ENCODE data around the gene VSIG10L. TPM values are rescaled to one million over a fixed set of nuclear protein-coding genes. Genes with fewer than 3 reads are reported as not detected.

The VSIG10L gene
- total RNA-seq, 1 experiment from 2014 or later, result 11.6 TPM

GRCh38 chr19:51324167-51324481 lies 17.8 kb downstream of the VSIG10L start:
- no peak overlapping the region for H3K27ac Mint-ChIP-seq
- H3K9me3 Mint-ChIP-seq, result no peaks in the 10 kb centered on the region
- no peak overlapping the region for H3K4me3 Mint-ChIP-seq
- ChIA-PET POLR2A (interaction anchor here (0.5 kb wide), 1 partner anchor 106 kb away, joined by 7 read pairs; no protein-coding TSS in a partner anchor), CTCF (interaction anchor here (1.7 to 2.0 kb wide), 2 partner anchors 65 to 97 kb away, joined by 4 to 5 read pairs; no protein-coding TSS in a partner anchor)
- DNase-seq (ENCODE audit: low spot score) (no peak), ATAC-seq (no peak)
- H3K36me3 Mint-ChIP-seq, result peaks cover 10% of the 10 kb centered on the region; the same call in 1 of the 2 replicates
- H3K4me1 Mint-ChIP-seq, result peaks cover 20% of the 10 kb centered on the region
- TF ChIP-seq USF1 (CRISPR knock-in tag; IDR thresholded peaks at IDR 0.05) (no peak), IRF1 (CRISPR knock-in tag; IDR thresholded peaks at IDR 0.05) (no peak), GTF2I (CRISPR knock-in tag; conservative IDR thresholded peaks at IDR 0.05) (no peak), SOX15 (CRISPR knock-in tag; IDR thresholded peaks at IDR 0.05) (no peak), IRF2 (CRISPR knock-in tag; IDR thresholded peaks at IDR 0.05; ENCODE audit: borderline replicate concordance, low read depth) (no peak), ZNF423 (CRISPR knock-in tag; IDR thresholded peaks at IDR 0.05) (no peak), MYBL2 (CRISPR knock-in tag; IDR thresholded peaks at IDR 0.05) (no peak), ZNF219 (CRISPR knock-in tag; IDR thresholded peaks at IDR 0.05; ENCODE audit: borderline replicate concordance) (no peak), GRHL2 (CRISPR knock-in tag; IDR thresholded peaks at IDR 0.05; ENCODE audit: insufficient replicate concordance, severe bottlenecking) (no peak), NFYB (CRISPR knock-in tag; conservative IDR thresholded peaks at IDR 0.05; ENCODE audit: low read depth) (no peak), ATF2 (CRISPR knock-in tag; IDR thresholded peaks at IDR 0.05; ENCODE audit: borderline replicate concordance, low read depth) (no peak), FOXP4 (CRISPR knock-in tag; IDR thresholded peaks at IDR 0.05) (no peak), E2F5 (CRISPR knock-in tag; IDR thresholded peaks at IDR 0.05) (no peak), TP53 (CRISPR knock-in tag; IDR thresholded peaks at IDR 0.05) (no peak), ZBTB43 (CRISPR knock-in tag; IDR thresholded peaks at IDR 0.05) (no peak), RELA (CRISPR knock-in tag; IDR thresholded peaks at IDR 0.05; ENCODE audit: borderline replicate concordance) (no peak)
- H3K27me3 Mint-ChIP-seq (ENCODE audit: low read depth), result peaks cover 24% of the 10 kb centered on the region

GRCh38 chr19:51323481-51324166 lies 18.3 kb downstream of the VSIG10L start:
- peaks cover 18% of the 10 kb centered on the region for H3K4me1 Mint-ChIP-seq
- peaks cover 24% of the 10 kb centered on the region for H3K27me3 Mint-ChIP-seq (ENCODE audit: low read depth)
- H3K27ac Mint-ChIP-seq, result no peak overlapping the region
- H3K4me3 Mint-ChIP-seq, result no peak overlapping the region
- no peaks in the 10 kb centered on the region for H3K9me3 Mint-ChIP-seq
- DNase-seq (ENCODE audit: low spot score), result no peak
- POLR2A ChIA-PET, result no interaction called here
- CTCF ChIA-PET, result interaction anchor here (0.5 to 2.0 kb wide), 3 partner anchors 64 to 99 kb away, joined by 4 to 5 read pairs (median 4); no protein-coding TSS in a partner anchor
- ATAC-seq, result no peak
- H3K36me3 Mint-ChIP-seq, result peaks cover 10% of the 10 kb centered on the region; the same call in 1 of the 2 replicates
- TF ChIP-seq JAZF1 (CRISPR knock-in tag; IDR thresholded peaks at IDR 0.05) (no peak), ZNF396 (CRISPR knock-in tag; IDR thresholded peaks at IDR 0.05; ENCODE audit: borderline replicate concordance) (no peak), ZNF121 (CRISPR knock-in tag; IDR thresholded peaks at IDR 0.05) (no peak), ETV6 (CRISPR knock-in tag; IDR thresholded peaks at IDR 0.05) (no peak), RELA (CRISPR knock-in tag; IDR thresholded peaks at IDR 0.05; ENCODE audit: borderline replicate concordance) (no peak), CREM (CRISPR knock-in tag; IDR thresholded peaks at IDR 0.05) (no peak), NFYB (CRISPR knock-in tag; conservative IDR thresholded peaks at IDR 0.05; ENCODE audit: low read depth) (no peak), TEAD4 (CRISPR knock-in tag; IDR thresholded peaks at IDR 0.05) (no peak), ERG (CRISPR knock-in tag; IDR thresholded peaks at IDR 0.05) (no peak), NR2C2 (CRISPR knock-in tag; IDR thresholded peaks at IDR 0.05) (no peak), ZNF425 (CRISPR knock-in tag; conservative IDR thresholded peaks at IDR 0.05) (no peak)

All from WTC11 (cell line).